Natural killer cell (primary cell): Measurements from ENCODE around the gene SV2B. TPM values are rescaled to one million over a fixed set of nuclear protein-coding genes. Genes with fewer than 3 reads are reported as not detected.

Source experiments
- ATAC-seq, 3 donors: fragments of 150-1000 bp in 2 of 3; fragments of 200-7000 bp in 1 of 3; cut with Tn5 transposase; 1 replicate in 1 of 3; 2 replicates in 2 of 3; pipeline ENCODE4 v1.10.0; 2021; ENCODE audit warnings: mild to moderate bottlenecking in 2 of 3, moderate library complexity in 2 of 3
- DNase-seq, 2 donors: peaks; one replicate each; pipeline versions ENCODE4 v3.0.0 to v3.0.0-alpha.2; 2013 to 2021; ENCODE audit warnings: mixed read lengths in 1 of 2
- H3K27ac ChIP-seq: one replicate; pipeline ENCODE4 v1.5.1; 2013; ENCODE audit warnings: mild to moderate bottlenecking, low read length
- H3K27me3 ChIP-seq: one replicate; pipeline ENCODE4 v1.6.1; 2013; ENCODE audit warnings: low read length; ENCODE audit not compliant: control insufficient read depth, insufficient read depth
- H3K36me3 ChIP-seq: one replicate; pipeline ENCODE4 v1.6.1; 2013; ENCODE audit warnings: low read length; ENCODE audit not compliant: control insufficient read depth, insufficient read depth
- H3K4me1 ChIP-seq: one replicate; pipeline ENCODE4 v1.6.1; 2013; ENCODE audit warnings: low read length; ENCODE audit not compliant: control insufficient read depth, insufficient read depth
- H3K4me3 ChIP-seq: one replicate; pipeline ENCODE4 v1.5.1; 2013; ENCODE audit warnings: low read length
- H3K9me3 ChIP-seq: one replicate; pipeline ENCODE4 v1.6.1; 2013; ENCODE audit warnings: low read length; ENCODE audit not compliant: control insufficient read depth, insufficient read depth
- H3K27ac Mint-ChIP-seq, 2 donors: one replicate each; pipeline ENCODE4 v1.8.0; 2022; ENCODE audit warnings: mild to moderate bottlenecking in 2 of 2, mixed read lengths in 2 of 2, moderate library complexity in 1 of 2
- H3K27me3 Mint-ChIP-seq, 2 donors: one replicate each; pipeline ENCODE4 v1.8.0; 2022; ENCODE audit warnings: low read depth in 2 of 2, mixed read lengths in 2 of 2
- H3K36me3 Mint-ChIP-seq: one replicate; pipeline ENCODE4 v1.8.0; 2022; ENCODE audit warnings: mixed read lengths
- H3K4me1 Mint-ChIP-seq, 2 donors: one replicate each; pipeline ENCODE4 v1.8.0; 2022; ENCODE audit warnings: mixed read lengths in 2 of 2
- H3K4me3 Mint-ChIP-seq: one replicate; pipeline ENCODE4 v1.8.0; 2022; ENCODE audit warnings: mild to moderate bottlenecking, moderate library complexity, mixed read lengths
- H3K9me3 Mint-ChIP-seq, 2 donors: one replicate each; pipeline ENCODE4 v1.8.0; 2022; ENCODE audit warnings: mixed read lengths in 2 of 2
- CTCF ChIP-seq: fragments of 200-600 bp; IDR thresholded peaks from one replicate; pipeline ENCODE4 v1.8.0; 2022; ENCODE audit warnings: antibody characterized with exemption
- WGBS: methylation state at CpG from one replicate; pipeline ENCODE4 v1.1.7; 2013; ENCODE audit warnings: missing lambda C conversion rate; ENCODE audit not compliant: insufficient coverage; 5-methylcytosine and 5-hydroxymethylcytosine counted together
- intact Hi-C: fragments of 100-400 bp; cut with micrococcal nuclease; formaldehyde crosslinking; loops from one replicate; pipeline ENCODE4 v1.14.2; 2022
- total RNA-seq, 4 donors: library from RNA; stranded (reverse); fragments of 120-200 nt in 1 of 4; gene quantifications; one replicate each; pipeline versions ENCODE4 v1.2.3 to v1.2.4, GENCODE V29; 2013 to 2022

Gene SV2B
- total RNA-seq, 3 donors from 2014 or later (not counting 1 experiment from before 2014, with no cell fraction given) = not detected

- ATAC-seq (no peak), DNase-seq (no peak)
- no peaks in the 10 kb centered on the region for H3K4me1 Mint-ChIP-seq
- peaks cover 17 to 47% of the 10 kb centered on the region in 2 donors for H3K27me3 Mint-ChIP-seq
- H3K27ac Mint-ChIP-seq = no peak overlapping the region
- H3K27me3 ChIP-seq = peaks cover 3% of the 10 kb centered on the region
- no peaks in the 10 kb centered on the region for H3K36me3 Mint-ChIP-seq
- no peak for TF ChIP-seq CTCF
- H3K4me3 Mint-ChIP-seq = no peak overlapping the region
- no peaks in the 10 kb centered on the region for H3K4me1 ChIP-seq
- WGBS = 58% methylated on average over 5 of the region's 6 CpGs
- H3K36me3 ChIP-seq = no peaks in the 10 kb centered on the region
- H3K27ac ChIP-seq = no peak overlapping the region
- intact Hi-C loops = no loop called here
- H3K9me3 Mint-ChIP-seq = no peaks in the 10 kb centered on the region
- H3K4me3 ChIP-seq = no peak overlapping the region
- H3K9me3 ChIP-seq = no peaks in the 10 kb centered on the region
These were observed 83.5 kb downstream of the SV2B start for GRCh38 chr15:91183596-91183995.

- no peaks in the 10 kb centered on the region for H3K9me3 ChIP-seq
These were observed 84.4 kb downstream of the SV2B start for GRCh38 chr15:91184441-91184840.

GRCh38 chr15:91186904-91187656, 87.0 kb downstream of the SV2B start:
- WGBS = 59% methylated on average over 6 of the region's 6 CpGs
- TF ChIP-seq CTCF = no peak
- H3K4me1 Mint-ChIP-seq = no peaks in the 10 kb centered on the region
- ATAC-seq = no peak
- H3K4me1 ChIP-seq = no peaks in the 10 kb centered on the region
- no peak overlapping the region for H3K27ac ChIP-seq
- no peaks in the 10 kb centered on the region for H3K9me3 ChIP-seq
- H3K36me3 ChIP-seq = no peaks in the 10 kb centered on the region
- H3K27me3 Mint-ChIP-seq = peaks cover 15 to 65% of the 10 kb centered on the region in 2 donors
- H3K27ac Mint-ChIP-seq = no peak overlapping the region
- no peaks in the 10 kb centered on the region for H3K36me3 Mint-ChIP-seq
- no peaks in the 10 kb centered on the region for H3K9me3 Mint-ChIP-seq
- intact Hi-C loops = no loop called here
- peaks cover 3% of the 10 kb centered on the region for H3K27me3 ChIP-seq
- H3K4me3 Mint-ChIP-seq = no peak overlapping the region
- DNase-seq = peak in 1 of 2 donors; percentile 13
- H3K4me3 ChIP-seq = no peak overlapping the region

More at GRCh38 chr15:91184441-91184840, 84.4 kb downstream of the SV2B start:
- no peak for DNase-seq
- ATAC-seq = no peak
- Histone ChIP-seq H3K27me3 (peaks cover 3% of the 10 kb centered on the region), H3K27ac (no peak overlapping the region), H3K4me3 (no peak overlapping the region), H3K36me3 (no peaks in the 10 kb centered on the region), H3K4me1 (no peaks in the 10 kb centered on the region)
- 85% methylated on average over 2 of the region's 2 CpGs for WGBS
- Mint-ChIP-seq H3K27me3 (peaks cover 19 to 55% of the 10 kb centered on the region in 2 donors), H3K27ac (no peak overlapping the region), H3K9me3 (no peaks in the 10 kb centered on the region), H3K4me3 (no peak overlapping the region), H3K36me3 (no peaks in the 10 kb centered on the region), H3K4me1 (no peaks in the 10 kb centered on the region)
- TF ChIP-seq CTCF = no peak
- intact Hi-C loops = no loop called here

- no peak overlapping the region for H3K4me3 ChIP-seq
- H3K36me3 Mint-ChIP-seq = no peaks in the 10 kb centered on the region
- H3K4me1 ChIP-seq = no peaks in the 10 kb centered on the region
- ATAC-seq (no peak), DNase-seq (no peak)
- no peak overlapping the region for H3K27ac Mint-ChIP-seq
- intact Hi-C loops = no loop called here
- H3K36me3 ChIP-seq = no peaks in the 10 kb centered on the region
- peaks cover 24 to 63% of the 10 kb centered on the region in 2 donors for H3K27me3 Mint-ChIP-seq
- no peak overlapping the region for H3K4me3 Mint-ChIP-seq
- no peaks in the 10 kb centered on the region for H3K4me1 Mint-ChIP-seq
- H3K27ac ChIP-seq = no peak overlapping the region
- WGBS = 91% methylated on average over 1 of the region's 1 CpG
- TF ChIP-seq CTCF = no peak
- peaks cover 3% of the 10 kb centered on the region for H3K27me3 ChIP-seq
- H3K9me3 Mint-ChIP-seq = no peaks in the 10 kb centered on the region
- H3K9me3 ChIP-seq = no peaks in the 10 kb centered on the region
These were observed 92.2 kb downstream of the SV2B start for GRCh38 chr15:91192285-91192684.
